ENCODE measurements around the gene GDPD5.
A peak's percentile ranks its signal among the peaks of the same experiment; 100 is the strongest.

Gene GDPD5

GRCh38 chr11:75399344-75400145, 126.2 kb downstream of the GDPD5 start, which contains the start of gene RPS3:
RPS3 (plus strand) TSS chr11:75399518; CDS start chr11:75399548, 30 bp downstream.
- peak within 1 kb of the TSS; percentile 70 for H3K4me3 ChIP-seq (ENCODE audit: low read depth, low read length)
- no peak for TF ChIP-seq CTCF (IDR thresholded peaks at IDR 0.05; ENCODE audit: control insufficient read depth, extremely low read depth, insufficient read depth)
- DNase-seq (ENCODE audit: low read depth) = peak; percentile 76

- TF ChIP-seq CTCF (IDR thresholded peaks at IDR 0.05; ENCODE audit: control insufficient read depth, extremely low read depth, insufficient read depth) = no peak
- H3K4me3 ChIP-seq (ENCODE audit: low read depth, low read length) = peak overlapping the region; percentile 70; the same call in 1 of the 2 replicates
Measured at GRCh38 chr11:75398906-75399305, 126.8 kb downstream of the GDPD5 start.

GRCh38 chr11:75394085-75394840, 131.5 kb downstream of the GDPD5 start:
- TF ChIP-seq CTCF (IDR thresholded peaks at IDR 0.05; ENCODE audit: control insufficient read depth, extremely low read depth, insufficient read depth) = no peak
- no peak for DNase-seq (ENCODE audit: low read depth)
- no peak overlapping the region for H3K4me3 ChIP-seq (ENCODE audit: low read depth, low read length)

More at GRCh38 chr11:75398906-75399305, 126.8 kb downstream of the GDPD5 start:
- no peak for DNase-seq (ENCODE audit: low read depth)

- H3K4me3 ChIP-seq (ENCODE audit: low read depth, low read length) = no peak overlapping the region
- no peak for DNase-seq (ENCODE audit: low read depth)
- TF ChIP-seq CTCF (IDR thresholded peaks at IDR 0.05; ENCODE audit: control insufficient read depth, extremely low read depth, insufficient read depth) = no peak
Measured at GRCh38 chr11:75389925-75390324, 135.8 kb downstream of the GDPD5 start.

GRCh38 chr11:75389276-75389605, 136.5 kb downstream of the GDPD5 start:
- DNase-seq (ENCODE audit: low read depth) = no peak
- no peak overlapping the region for H3K4me3 ChIP-seq (ENCODE audit: low read depth, low read length)
- no peak for TF ChIP-seq CTCF (IDR thresholded peaks at IDR 0.05; ENCODE audit: control insufficient read depth, extremely low read depth, insufficient read depth)

- no peak overlapping the region for H3K4me3 ChIP-seq (ENCODE audit: low read depth, low read length)
- peak; percentile 86 for TF ChIP-seq CTCF (IDR thresholded peaks at IDR 0.05; ENCODE audit: control insufficient read depth, extremely low read depth, insufficient read depth)
- DNase-seq (ENCODE audit: low read depth) = no peak
Measured at GRCh38 chr11:75388386-75389275, 137.1 kb downstream of the GDPD5 start.

Measured in LNCaP clone FGC (cell line).